ENCODE results near the gene LSM14B.

The LSM14B gene

DNA sequence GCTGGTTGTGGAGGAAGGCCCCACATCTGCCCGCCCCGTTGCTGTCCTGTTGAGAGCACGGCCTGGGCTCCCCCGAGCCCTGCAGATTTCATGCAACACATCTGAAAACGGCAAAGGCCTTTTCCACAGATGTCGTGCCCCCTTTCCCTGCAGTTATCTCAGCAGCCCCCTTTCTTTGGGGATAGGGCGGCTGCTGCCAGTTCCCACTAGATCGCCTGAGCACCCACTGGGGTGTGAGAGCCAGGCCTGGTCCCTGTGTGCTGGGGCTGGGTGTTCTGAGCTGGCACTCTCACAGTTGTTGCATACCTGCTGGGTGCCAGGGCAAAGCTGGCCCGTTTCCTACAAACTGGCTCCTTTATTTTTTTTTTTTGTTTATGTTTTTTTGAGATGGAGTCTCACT lies 48.3 kb downstream of the LSM14B start:
- H3K9ac ChIP-seq (ENCODE audit: low read length) = no peak overlapping the region
- DNase-seq (ENCODE audit: low read depth) = no peak
- H3K36me3 ChIP-seq (ENCODE audit: control insufficient read depth, insufficient read depth, low read length, severe bottlenecking) = peaks cover 41% of the 10 kb centered on the region
- H3K27me3 ChIP-seq (replicated peaks; ENCODE audit: control insufficient read depth, insufficient read depth, low read length) = no peaks in the 10 kb centered on the region
- H3K4me3 ChIP-seq (ENCODE audit: low read length) = no peak overlapping the region
- H3K4me1 ChIP-seq (ENCODE audit: control insufficient read depth, insufficient read depth, low read length) = peaks cover 8% of the 10 kb centered on the region
- H3K9me3 ChIP-seq (ENCODE audit: control insufficient read depth, low read length) = no peaks in the 10 kb centered on the region

DNA sequence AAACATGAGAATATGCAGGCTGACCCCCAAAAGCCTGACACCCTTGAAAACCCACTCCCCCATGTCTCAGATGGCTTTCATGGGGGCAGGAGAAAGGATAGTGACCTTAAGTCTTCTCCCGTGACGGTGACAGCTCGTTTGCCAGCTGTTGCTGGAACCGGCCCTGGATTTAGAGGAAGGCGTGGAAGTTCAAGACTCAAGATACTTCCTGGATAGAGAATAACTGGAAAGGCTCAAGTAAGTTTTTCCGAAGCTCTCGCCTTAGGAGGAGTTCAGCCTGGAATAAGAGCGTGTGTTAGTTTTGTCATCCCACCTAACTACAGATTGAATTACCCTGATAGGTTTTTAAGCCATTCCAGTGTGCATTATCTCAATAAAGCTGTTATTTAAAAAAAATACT lies 49.0 kb downstream of the LSM14B start:
- no peak overlapping the region for H3K9ac ChIP-seq (ENCODE audit: low read length)
- DNase-seq (ENCODE audit: low read depth) = no peak
- H3K4me3 ChIP-seq (ENCODE audit: low read length) = no peak overlapping the region
- H3K9me3 ChIP-seq (ENCODE audit: control insufficient read depth, low read length) = no peaks in the 10 kb centered on the region
- H3K36me3 ChIP-seq (ENCODE audit: control insufficient read depth, insufficient read depth, low read length, severe bottlenecking) = peaks cover 44% of the 10 kb centered on the region
- no peaks in the 10 kb centered on the region for H3K27me3 ChIP-seq (replicated peaks; ENCODE audit: control insufficient read depth, insufficient read depth, low read length)
- peaks cover 2% of the 10 kb centered on the region for H3K4me1 ChIP-seq (ENCODE audit: control insufficient read depth, insufficient read depth, low read length)

DNA sequence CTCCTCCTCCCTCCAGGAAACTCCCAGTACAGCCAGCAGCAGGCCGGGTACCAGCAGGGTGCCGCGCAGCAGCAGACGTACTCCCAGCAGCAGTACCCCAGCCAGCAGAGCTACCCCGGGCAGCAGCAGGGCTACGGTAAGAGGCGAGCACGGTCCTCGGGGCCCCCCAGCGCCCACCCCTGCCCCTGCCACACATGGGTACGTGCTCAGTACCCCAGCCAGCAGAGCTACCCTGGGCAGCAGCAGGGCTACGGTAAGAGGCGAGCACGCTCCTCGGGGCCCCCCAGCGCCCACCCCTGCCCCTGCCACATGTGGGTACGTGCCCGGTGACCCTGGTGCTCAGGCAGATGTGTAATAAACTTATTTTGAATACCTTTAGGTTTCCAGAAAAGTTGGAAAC lies 50.4 kb downstream of the LSM14B start:
- DNase-seq (ENCODE audit: low read depth) = no peak
- no peaks in the 10 kb centered on the region for H3K27me3 ChIP-seq (replicated peaks; ENCODE audit: control insufficient read depth, insufficient read depth, low read length)
- peaks cover 44% of the 10 kb centered on the region for H3K36me3 ChIP-seq (ENCODE audit: control insufficient read depth, insufficient read depth, low read length, severe bottlenecking)

DNA sequence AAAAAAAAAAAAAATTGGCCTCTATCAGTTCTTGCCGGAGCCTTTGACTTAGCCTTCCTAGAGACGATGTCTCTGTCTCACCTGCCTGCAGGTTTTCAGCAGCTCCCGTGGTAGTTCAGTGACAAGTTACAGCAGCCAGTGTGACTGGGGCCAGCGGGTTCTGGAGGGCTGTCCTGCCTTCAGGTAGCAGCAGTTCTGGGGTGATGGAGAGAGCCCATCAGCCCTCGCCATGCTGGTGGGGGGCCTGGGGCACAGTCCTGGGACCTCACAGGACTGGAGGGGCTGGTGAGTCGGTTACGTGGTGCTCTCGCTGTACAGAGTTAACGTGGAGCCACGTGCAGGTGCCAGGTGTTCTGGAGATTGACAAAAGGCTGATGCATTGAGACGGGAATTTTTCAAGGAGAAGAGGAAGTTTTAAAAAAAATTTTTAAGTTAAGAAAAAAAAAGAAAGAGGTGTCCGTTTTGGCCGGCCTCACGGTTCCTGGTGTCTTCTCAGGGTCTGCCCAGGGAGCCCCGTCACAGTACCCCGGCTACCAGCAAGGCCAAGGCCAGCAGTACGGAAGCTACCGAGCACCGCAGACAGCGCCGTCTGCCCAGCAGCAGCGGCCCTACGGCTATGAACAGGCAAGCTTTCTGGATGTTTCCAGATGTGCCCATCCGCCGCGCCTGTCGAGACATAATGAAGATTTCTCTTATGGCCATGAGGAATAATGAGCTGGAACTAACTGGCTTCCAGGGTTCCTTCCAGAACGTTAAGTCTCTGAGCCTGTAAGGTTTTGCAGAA lies 51.9 kb downstream of the LSM14B start:
- no peaks in the 10 kb centered on the region for H3K27me3 ChIP-seq (replicated peaks; ENCODE audit: control insufficient read depth, insufficient read depth, low read length)
- no peak overlapping the region for H3K4me3 ChIP-seq (ENCODE audit: low read length)
- H3K9ac ChIP-seq (ENCODE audit: low read length) = no peak overlapping the region
- H3K4me1 ChIP-seq (ENCODE audit: control insufficient read depth, insufficient read depth, low read length) = no peaks in the 10 kb centered on the region
- DNase-seq (ENCODE audit: low read depth) = no peak
- no peaks in the 10 kb centered on the region for H3K9me3 ChIP-seq (ENCODE audit: control insufficient read depth, low read length)
- peaks cover 32% of the 10 kb centered on the region for H3K36me3 ChIP-seq (ENCODE audit: control insufficient read depth, insufficient read depth, low read length, severe bottlenecking)

More for the DNA sequence above, 50.4 kb downstream of the LSM14B start:
- Histone ChIP-seq H3K9ac (ENCODE audit: low read length) (no peak overlapping the region), H3K4me3 (ENCODE audit: low read length) (no peak overlapping the region), H3K4me1 (ENCODE audit: control insufficient read depth, insufficient read depth, low read length) (no peaks in the 10 kb centered on the region), H3K9me3 (ENCODE audit: control insufficient read depth, low read length) (no peaks in the 10 kb centered on the region)

DNA sequence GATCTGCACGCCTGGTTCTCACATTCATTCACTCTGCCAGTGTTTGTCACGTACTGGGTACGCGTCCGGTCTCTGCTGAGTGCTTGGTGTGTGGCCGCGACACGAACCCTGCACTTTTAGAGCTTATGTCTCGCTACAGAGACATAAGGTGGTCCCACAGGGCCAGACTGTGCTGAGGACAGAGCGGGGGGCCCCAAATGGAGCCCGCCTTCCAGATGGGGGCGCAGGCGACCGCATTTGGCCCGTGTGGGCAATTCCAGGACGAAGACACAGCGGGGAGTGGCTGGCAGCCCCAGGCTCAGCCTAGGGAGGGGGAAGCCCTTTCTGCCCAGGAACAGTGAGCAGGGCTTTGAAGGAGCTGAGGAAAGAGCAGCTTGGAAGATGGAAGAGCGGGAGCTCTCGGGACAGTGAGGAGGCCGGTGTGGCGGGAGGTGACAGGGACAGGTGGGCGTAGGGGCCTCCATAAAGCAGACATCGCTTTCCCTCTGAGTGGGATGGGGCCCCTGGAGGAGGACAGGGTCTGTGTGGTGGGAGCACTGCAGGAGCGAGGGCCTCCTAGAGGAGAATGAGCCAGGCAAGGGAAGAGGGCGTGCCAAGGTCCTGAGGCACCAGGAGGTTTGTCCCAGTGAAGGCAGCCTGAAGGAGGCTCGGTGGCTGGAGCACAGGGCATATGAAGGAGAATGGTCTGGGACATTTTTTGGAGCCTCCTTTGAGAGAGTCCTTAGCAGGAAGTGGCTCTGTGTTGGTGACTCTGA lies 52.8 kb downstream of the LSM14B start:
- H3K36me3 ChIP-seq (ENCODE audit: control insufficient read depth, insufficient read depth, low read length, severe bottlenecking) = peaks cover 29% of the 10 kb centered on the region
- no peaks in the 10 kb centered on the region for H3K4me1 ChIP-seq (ENCODE audit: control insufficient read depth, insufficient read depth, low read length)
- DNase-seq (ENCODE audit: low read depth) = no peak
- H3K27me3 ChIP-seq (replicated peaks; ENCODE audit: control insufficient read depth, insufficient read depth, low read length) = no peaks in the 10 kb centered on the region
- no peaks in the 10 kb centered on the region for H3K9me3 ChIP-seq (ENCODE audit: control insufficient read depth, low read length)
- no peak overlapping the region for H3K4me3 ChIP-seq (ENCODE audit: low read length)
- H3K9ac ChIP-seq (ENCODE audit: low read length) = no peak overlapping the region

DNA sequence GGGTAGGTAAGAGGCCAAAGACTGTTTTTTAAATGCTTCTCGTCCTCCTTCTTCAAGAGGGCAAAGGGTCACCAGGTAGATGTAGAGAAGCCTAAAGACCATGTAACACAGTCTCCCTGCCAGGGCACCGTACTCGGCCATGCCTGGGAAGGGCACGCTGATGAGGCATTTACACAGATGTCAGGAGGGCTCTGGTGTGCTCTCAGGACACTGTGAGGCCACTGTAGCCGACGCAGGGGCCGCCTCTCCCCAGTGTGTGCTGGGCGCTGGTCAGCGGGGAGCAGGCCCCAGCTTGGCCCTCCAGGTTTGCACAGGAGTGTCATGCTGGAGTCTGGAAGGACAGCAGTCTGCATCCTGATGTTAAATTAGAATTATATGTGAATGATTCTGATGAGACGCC lies 53.4 kb downstream of the LSM14B start:
- H3K36me3 ChIP-seq (ENCODE audit: control insufficient read depth, insufficient read depth, low read length, severe bottlenecking) = peaks cover 33% of the 10 kb centered on the region

DNA sequence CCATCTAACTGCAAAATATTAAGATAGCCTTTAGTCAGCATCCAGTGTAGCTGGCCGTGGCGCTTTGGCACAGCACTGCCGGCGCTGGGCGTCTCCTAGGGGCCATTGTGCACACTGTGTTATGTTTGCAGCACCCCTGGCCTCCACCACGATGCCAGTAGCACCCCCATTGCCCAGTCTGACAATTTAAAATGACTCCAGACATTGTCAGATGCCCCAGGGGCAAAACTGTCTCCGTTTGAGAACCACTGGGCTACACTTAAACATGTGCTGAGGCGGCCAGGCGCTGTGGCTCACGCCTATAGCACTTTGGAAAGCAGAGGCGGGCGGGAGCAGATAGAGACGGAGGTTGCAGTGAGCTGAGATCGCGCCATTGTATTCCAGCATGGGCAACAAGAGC lies 54.6 kb downstream of the LSM14B start:
- H3K36me3 ChIP-seq (ENCODE audit: control insufficient read depth, insufficient read depth, low read length, severe bottlenecking) = peaks cover 28% of the 10 kb centered on the region
- no peak for DNase-seq (ENCODE audit: low read depth)
- H3K4me3 ChIP-seq (ENCODE audit: low read length) = no peak overlapping the region
- no peaks in the 10 kb centered on the region for H3K27me3 ChIP-seq (replicated peaks; ENCODE audit: control insufficient read depth, insufficient read depth, low read length)
- H3K9me3 ChIP-seq (ENCODE audit: control insufficient read depth, low read length) = no peaks in the 10 kb centered on the region
- no peak overlapping the region for H3K9ac ChIP-seq (ENCODE audit: low read length)
- H3K4me1 ChIP-seq (ENCODE audit: control insufficient read depth, insufficient read depth, low read length) = peaks cover 3% of the 10 kb centered on the region

More for the DNA sequence above, 53.4 kb downstream of the LSM14B start:
- DNase-seq (ENCODE audit: low read depth) = no peak
- H3K9me3 ChIP-seq (ENCODE audit: control insufficient read depth, low read length) = no peaks in the 10 kb centered on the region
- H3K4me3 ChIP-seq (ENCODE audit: low read length) = no peak overlapping the region
- H3K27me3 ChIP-seq (replicated peaks; ENCODE audit: control insufficient read depth, insufficient read depth, low read length) = no peaks in the 10 kb centered on the region
- no peaks in the 10 kb centered on the region for H3K4me1 ChIP-seq (ENCODE audit: control insufficient read depth, insufficient read depth, low read length)
- H3K9ac ChIP-seq (ENCODE audit: low read length) = no peak overlapping the region

DNA sequence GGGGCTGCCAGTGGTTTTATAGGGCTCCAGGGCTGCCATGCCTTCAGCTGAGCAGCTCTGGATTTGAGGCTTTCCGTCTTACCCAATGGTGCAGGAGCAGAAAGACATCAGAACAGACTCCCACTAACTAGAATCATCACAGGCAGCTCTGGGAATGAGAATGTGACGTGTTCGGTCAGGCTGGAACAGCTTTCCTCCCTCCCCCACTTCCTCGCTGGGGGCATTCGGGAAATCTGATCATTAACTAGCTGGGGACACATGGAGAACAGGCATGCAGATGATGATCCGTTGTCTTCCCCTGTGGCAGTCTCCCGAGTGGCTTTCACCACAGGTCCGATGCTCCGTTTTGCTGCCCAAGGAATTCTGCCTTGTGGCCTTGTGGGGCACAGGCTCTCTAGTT lies 55.0 kb downstream of the LSM14B start:
- Histone ChIP-seq H3K9me3 (ENCODE audit: control insufficient read depth, low read length) (no peaks in the 10 kb centered on the region), H3K27me3 (replicated peaks; ENCODE audit: control insufficient read depth, insufficient read depth, low read length) (no peaks in the 10 kb centered on the region), H3K36me3 (ENCODE audit: control insufficient read depth, insufficient read depth, low read length, severe bottlenecking) (peaks cover 28% of the 10 kb centered on the region), H3K9ac (ENCODE audit: low read length) (no peak overlapping the region), H3K4me1 (ENCODE audit: control insufficient read depth, insufficient read depth, low read length) (peaks cover 6% of the 10 kb centered on the region), H3K4me3 (ENCODE audit: low read length) (no peak overlapping the region)
- no peak for DNase-seq (ENCODE audit: low read depth)

DNA sequence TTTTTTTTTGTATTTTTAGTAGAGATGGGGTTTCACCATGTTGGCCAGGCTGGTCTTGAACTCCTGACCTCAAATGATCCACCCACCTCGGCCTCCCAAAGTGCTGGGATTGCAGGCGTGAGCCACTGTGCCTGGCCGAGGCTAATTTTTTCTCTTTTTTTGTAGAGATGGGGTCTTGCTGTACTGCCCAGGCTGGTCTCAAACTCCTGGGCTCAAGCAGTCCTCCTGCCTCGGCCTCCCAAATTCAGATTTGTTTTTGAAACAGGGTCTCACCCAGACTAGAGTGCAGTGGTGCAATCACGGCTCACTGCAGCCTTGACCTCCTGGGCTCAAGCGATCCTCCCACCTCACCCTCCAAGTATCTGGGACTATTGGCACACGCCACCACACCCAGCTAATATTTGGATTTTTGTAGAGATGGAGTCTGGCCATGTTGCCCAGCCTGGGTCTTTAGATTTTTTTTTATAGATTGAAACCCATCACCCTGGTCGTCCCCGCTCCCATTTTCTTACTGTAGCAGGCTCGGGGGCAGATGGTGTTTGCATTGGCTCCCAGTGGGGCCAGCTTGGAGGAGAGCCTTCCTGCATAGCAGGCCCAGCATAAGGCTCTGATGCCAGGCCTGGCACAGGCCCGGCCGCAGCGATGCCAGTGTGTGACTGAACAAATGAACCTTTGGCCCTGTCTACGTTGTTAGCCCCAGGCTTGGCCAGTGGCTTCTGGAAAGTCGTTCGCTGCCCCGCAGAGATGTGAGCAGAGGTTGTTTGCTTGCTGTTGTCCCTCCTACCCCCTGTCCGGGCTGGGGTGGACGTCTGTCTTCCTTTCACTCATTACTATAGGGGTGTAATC lies 56.3 kb downstream of the LSM14B start:
- Histone ChIP-seq H3K36me3 (ENCODE audit: control insufficient read depth, insufficient read depth, low read length, severe bottlenecking) (peaks cover 23% of the 10 kb centered on the region), H3K4me1 (ENCODE audit: control insufficient read depth, insufficient read depth, low read length) (peaks cover 8% of the 10 kb centered on the region)
- no peak for DNase-seq (ENCODE audit: low read depth)

DNA sequence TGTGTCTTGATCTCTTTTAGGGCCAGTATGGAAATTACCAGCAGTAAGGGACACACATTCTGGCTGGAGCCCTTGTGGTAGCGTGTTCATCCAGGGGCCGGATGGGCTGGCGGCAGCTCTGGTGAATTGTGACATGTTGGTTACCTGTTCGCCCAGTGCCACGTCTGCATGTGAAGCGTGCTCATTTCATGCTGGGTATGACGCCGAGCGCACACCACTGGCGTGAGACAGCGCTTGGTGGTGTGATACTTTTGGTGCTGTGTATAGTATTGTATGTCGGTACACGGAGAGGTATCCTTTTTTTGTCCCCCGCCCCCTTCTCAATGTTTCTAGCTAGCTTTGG lies 56.9 kb downstream of the LSM14B start:
- no peak overlapping the region for H3K4me3 ChIP-seq (ENCODE audit: low read length)
- no peak overlapping the region for H3K9ac ChIP-seq (ENCODE audit: low read length)
- no peak for DNase-seq (ENCODE audit: low read depth)
- no peaks in the 10 kb centered on the region for H3K27me3 ChIP-seq (replicated peaks; ENCODE audit: control insufficient read depth, insufficient read depth, low read length)
- peaks cover 23% of the 10 kb centered on the region for H3K36me3 ChIP-seq (ENCODE audit: control insufficient read depth, insufficient read depth, low read length, severe bottlenecking)
- H3K4me1 ChIP-seq (ENCODE audit: control insufficient read depth, insufficient read depth, low read length) = peaks cover 13% of the 10 kb centered on the region
- no peaks in the 10 kb centered on the region for H3K9me3 ChIP-seq (ENCODE audit: control insufficient read depth, low read length)

More for the DNA sequence above, 56.3 kb downstream of the LSM14B start:
- H3K4me3 ChIP-seq (ENCODE audit: low read length) = no peak overlapping the region
- H3K9me3 ChIP-seq (ENCODE audit: control insufficient read depth, low read length) = no peaks in the 10 kb centered on the region
- H3K9ac ChIP-seq (ENCODE audit: low read length) = no peak overlapping the region
- H3K27me3 ChIP-seq (replicated peaks; ENCODE audit: control insufficient read depth, insufficient read depth, low read length) = no peaks in the 10 kb centered on the region

DNA sequence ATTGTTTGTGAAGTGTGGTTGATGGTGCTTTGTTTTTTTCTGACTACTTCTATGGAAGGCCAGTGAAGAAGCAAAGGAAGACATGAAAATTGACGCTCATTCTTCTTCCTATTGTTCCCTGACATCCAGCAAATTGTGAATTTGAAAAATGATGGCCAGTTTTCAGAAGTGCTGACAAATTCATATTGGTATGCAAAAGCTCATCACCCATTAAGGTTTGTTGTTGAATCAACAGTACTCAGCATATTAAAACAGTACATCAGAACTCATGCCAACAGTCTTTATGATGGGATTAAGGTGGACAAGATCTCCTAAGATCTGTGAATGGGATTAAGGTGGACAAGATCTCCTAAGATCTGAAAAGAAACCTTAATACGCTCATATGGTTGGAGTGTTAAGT lies 59.5 kb downstream of the LSM14B start:
- Histone ChIP-seq H3K36me3 (ENCODE audit: control insufficient read depth, insufficient read depth, low read length, severe bottlenecking) (peaks cover 7% of the 10 kb centered on the region), H3K27me3 (replicated peaks; ENCODE audit: control insufficient read depth, insufficient read depth, low read length) (no peaks in the 10 kb centered on the region), H3K9ac (ENCODE audit: low read length) (peak overlapping the region; percentile 99), H3K4me1 (ENCODE audit: control insufficient read depth, insufficient read depth, low read length) (peaks cover 18% of the 10 kb centered on the region), H3K9me3 (ENCODE audit: control insufficient read depth, low read length) (no peaks in the 10 kb centered on the region), H3K4me3 (ENCODE audit: low read length) (peak overlapping the region; percentile 99)
- DNase-seq (ENCODE audit: low read depth) = no peak

Measured in adipocyte (in vitro differentiated cells).